ENCODE results near the gene RAD54L.
"Not testable (repeated sequence)": the region's sequence is repeated elsewhere in the genome, so short reads cannot be mapped to it uniquely, and the experiment has no call there.

The RAD54L gene

GRCh38 chr1:46238865-46239264 lies 8.7 kb upstream of the RAD54L start:
- in situ Hi-C loops (cut with HindIII; ENCODE audit: low sequenced_read_pairs) = not testable (repeated sequence)

DNA sequence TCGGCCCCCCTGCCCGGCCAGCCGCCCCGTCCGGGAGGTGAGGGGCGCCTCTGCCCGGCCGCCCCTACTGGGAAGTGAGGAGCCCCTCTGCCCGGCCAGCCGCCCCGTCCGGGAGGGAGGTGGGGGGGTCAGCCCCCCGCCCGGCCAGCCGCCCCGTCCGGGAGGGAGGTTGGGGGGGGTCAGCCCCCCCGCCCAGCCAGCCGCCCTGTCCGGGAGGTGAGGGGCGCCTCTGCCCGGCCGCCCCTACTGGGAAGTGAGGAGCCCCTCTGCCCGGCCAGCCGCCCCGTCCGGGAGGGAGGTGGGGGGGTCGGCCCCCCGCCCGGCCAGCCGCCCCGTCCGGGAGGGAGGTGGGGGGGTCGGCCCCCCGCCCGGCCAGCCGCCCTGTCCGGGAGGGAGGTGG lies 5.8 kb upstream of the RAD54L start:
- in situ Hi-C loops (cut with HindIII; ENCODE audit: low sequenced_read_pairs) = not testable (repeated sequence)

DNA sequence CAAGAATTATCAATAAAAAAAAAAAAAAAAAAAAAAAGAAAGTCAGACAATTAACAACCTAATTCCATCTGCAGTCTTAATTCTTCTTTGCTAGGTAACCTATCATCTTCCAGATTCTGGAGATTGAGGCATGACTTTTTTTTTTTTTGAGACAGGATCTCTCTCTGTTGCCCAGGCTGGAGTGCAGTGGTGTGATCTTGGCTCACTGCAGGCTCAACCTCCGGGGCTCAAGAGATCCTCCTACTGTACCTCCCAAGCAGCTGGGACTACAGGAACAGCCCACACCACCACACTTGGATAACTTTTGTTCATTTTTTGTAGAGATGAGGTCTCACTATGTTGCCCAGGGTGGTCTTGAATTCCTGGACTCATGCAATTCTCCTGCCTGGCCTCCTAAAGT lies 4.6 kb upstream of the RAD54L start:
- in situ Hi-C loops (cut with HindIII; ENCODE audit: low sequenced_read_pairs) = no loop called here

DNA sequence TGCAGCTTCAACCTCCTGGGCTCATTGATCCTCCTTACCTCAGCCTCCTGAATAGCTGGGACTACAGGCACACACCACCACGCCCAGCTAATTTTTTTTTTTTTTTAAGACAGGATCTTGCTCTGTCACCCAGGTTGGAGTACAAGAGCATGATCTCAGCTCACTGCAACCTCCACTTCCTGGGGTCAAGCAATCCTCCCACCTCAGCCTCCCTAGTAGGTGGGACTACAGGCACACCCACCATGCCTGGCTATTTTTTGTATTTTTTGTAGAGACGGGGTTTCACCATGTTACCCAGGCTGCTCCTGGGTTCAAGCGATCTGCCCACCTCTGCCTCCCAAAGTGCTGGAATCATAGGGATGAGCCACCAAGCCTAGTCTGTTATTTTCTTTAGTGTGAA lies 3.7 kb upstream of the RAD54L start:
- in situ Hi-C loops (cut with HindIII; ENCODE audit: low sequenced_read_pairs) = not testable (repeated sequence)

GRCh38 chr1:46244656-46245371 lies 2.7 kb upstream of the RAD54L start:
- in situ Hi-C loops (cut with HindIII; ENCODE audit: low sequenced_read_pairs) = no loop called here

DNA sequence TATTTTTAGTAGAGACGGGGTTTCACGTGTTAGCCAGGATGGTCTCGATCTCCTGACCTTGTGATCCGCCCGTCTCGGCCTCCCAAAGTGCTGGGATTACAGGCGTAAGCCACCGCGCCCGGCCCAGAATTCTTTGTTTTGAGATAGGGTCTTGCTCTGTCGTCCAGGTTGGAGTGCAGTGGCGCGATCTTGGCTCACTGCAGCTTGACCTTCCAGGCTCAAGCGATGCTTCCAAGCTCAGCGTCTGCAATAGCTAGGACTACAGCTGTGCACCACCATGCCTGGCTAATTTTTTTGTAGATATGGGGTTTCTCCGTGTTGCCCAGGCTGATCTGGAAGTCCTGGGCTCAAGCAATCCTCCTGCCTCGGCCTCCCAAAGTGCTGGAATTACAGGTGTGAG lies 1.4 kb upstream of the RAD54L start:
- in situ Hi-C loops (cut with HindIII; ENCODE audit: low sequenced_read_pairs) = not testable (repeated sequence)

GRCh38 chr1:46246548-46247435 lies 771 bp upstream of the RAD54L start:
- in situ Hi-C loops (cut with HindIII; ENCODE audit: low sequenced_read_pairs) = no loop called here

- in situ Hi-C loops (cut with HindIII; ENCODE audit: low sequenced_read_pairs) = no loop called here
Observed at GRCh38 chr1:46248122-46248920, 758 bp downstream of the RAD54L start.

DNA sequence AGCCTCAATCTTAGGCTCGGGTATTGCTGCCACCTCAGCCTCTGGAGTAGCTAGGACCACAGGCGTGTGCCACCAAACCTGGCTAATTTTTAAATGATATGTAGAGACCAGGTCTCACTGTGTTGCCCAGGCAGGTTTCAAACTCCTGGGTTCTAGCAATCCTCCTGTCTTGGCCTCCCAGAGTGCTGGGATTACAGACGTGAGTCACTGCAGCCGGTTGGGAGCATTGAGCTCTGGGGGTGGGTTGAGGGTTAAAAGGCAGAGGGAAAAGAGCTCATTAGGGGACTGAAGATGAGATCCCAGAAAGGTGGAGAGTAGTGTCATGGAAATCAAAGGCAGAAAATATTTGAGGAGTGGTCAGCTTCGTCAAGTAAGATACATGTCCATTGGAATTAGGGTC lies 7.1 kb downstream of the RAD54L start:
- in situ Hi-C loops (cut with HindIII; ENCODE audit: low sequenced_read_pairs) = no loop called here

- in situ Hi-C loops (cut with HindIII; ENCODE audit: low sequenced_read_pairs) = no loop called here
Observed at GRCh38 chr1:46256523-46256922, 9.0 kb downstream of the RAD54L start.

GRCh38 chr1:46262508-46262907 lies 14.9 kb downstream of the RAD54L start:
- in situ Hi-C loops (cut with HindIII; ENCODE audit: low sequenced_read_pairs) = loop anchor here (5.0 kb wide), 1 partner anchor 50 kb away; no protein-coding TSS in a partner anchor

DNA sequence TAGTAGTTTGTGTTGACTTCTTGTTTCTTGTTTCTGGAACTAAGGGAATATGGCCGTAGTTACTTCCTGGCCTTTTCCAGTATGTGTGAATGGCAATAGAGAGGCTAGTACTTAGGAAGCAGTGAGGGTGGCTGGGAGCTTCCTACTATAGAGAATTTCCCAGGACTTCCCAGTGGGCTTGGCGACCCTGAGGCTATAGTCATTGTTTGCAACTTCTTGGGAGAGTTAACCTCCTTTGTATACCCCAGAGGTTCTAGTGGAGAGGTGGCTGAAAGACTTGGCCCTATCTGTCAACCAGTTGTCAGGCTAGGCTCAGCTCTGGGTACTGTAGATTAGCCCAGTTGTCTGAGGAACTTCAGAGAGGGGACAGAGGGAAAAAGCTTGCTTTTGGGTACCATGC lies 15.6 kb downstream of the RAD54L start:
- in situ Hi-C loops (cut with HindIII; ENCODE audit: low sequenced_read_pairs) = loop anchor here (5.0 kb wide), 1 partner anchor 51 kb away; no protein-coding TSS in a partner anchor

DNA sequence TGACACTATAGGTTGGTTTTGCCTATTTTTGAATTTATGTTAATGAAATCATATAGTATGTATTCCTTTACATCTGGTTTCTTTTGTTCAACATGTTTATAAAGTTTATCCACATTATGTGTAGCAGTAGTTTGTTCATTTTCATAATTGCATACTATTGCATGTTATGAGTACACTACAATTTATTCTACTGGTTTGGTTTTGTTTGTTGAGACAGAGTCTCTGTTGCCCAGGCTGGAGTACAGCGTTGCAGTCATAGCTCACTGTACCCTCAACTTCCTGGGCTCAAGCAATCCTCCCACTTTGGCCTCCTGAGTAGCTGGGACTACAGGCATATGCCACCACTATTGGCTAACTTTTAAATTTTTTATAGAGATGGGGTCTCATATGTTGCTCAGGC lies 21.0 kb downstream of the RAD54L start:
- in situ Hi-C loops (cut with HindIII; ENCODE audit: low sequenced_read_pairs) = no loop called here

DNA sequence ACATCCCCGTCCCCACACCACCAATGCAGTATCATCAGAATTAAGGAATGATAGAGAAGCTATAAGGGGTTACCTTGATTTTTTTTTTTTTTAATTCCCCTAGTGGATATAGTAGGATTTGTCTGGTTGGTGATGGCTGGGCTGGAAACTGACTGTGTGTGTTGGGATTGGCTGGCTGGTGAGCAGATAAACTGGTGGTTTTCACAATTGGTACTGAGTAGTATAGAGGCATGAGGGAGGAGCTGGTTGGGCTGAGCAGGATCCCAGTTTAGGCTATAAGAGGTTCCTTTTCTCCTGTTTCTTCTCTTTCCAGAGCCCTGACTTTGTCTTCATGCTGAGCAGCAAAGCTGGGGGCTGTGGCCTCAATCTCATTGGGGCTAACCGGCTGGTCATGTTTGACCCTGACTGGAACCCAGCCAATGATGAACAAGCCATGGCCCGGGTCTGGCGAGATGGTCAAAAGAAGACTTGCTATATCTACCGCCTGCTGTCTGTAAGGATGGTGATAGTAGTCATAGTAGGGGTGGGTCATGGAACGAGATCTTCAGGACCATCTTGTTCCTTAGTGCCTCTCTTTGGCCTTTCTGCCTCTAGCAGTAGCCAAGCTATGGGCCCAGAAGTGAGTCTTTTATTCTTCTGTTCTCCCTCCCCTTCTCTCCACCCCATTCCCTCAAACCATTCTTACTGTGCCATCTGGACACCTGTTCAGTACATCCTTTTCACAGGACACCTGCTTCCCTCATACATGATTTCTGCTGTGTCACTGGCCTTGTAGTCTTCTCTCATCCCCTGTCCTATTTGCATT lies 26.9 kb downstream of the RAD54L start:
- in situ Hi-C loops (cut with HindIII; ENCODE audit: low sequenced_read_pairs) = no loop called here

GRCh38 chr1:46275030-46275337 lies 27.4 kb downstream of the RAD54L start:
- in situ Hi-C loops (cut with HindIII; ENCODE audit: low sequenced_read_pairs) = no loop called here

GRCh38 chr1:46277658-46278373 lies 30.3 kb downstream of the RAD54L start:
- in situ Hi-C loops (cut with HindIII; ENCODE audit: low sequenced_read_pairs) = no loop called here

DNA sequence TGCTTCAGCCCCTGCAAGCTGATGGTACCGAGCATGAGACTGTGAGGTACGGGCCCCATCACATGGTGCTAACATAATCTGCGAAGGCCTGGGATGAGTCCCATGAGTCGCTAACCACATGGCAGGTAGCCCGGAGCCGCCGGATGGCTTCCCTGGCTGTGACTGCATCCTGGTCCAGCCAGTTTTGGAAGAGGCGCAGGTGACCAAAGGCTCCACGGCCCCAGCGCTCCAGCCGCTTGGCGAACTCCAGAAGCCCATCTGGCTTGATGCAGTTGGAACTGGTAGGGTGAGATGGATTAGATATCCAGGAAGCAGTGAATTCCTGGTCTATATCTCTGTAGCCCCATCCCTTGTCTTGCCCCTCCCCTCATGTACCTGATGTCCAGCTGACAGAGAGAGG lies 31.2 kb downstream of the RAD54L start:
- in situ Hi-C loops (cut with HindIII; ENCODE audit: low sequenced_read_pairs) = no loop called here

DNA sequence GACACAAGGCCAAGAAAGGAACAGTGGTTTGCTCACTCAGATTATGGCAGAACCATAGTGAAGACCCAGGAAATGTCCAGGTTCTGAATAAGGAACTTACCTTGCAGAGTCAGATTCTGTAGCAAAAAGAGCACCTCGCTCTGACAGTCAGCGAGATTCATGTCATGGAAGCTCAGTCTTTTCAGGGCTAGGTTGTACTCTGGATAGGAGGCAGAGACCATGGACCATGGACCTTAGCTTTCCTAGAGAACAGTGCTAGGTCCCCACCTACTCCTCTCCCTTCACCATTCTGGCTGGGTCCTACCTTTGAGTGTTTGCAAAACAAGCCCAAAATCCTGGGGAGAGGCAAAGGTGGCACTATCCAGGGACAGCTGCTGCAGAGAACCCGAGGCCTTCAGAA lies 32.5 kb downstream of the RAD54L start:
- in situ Hi-C loops (cut with HindIII; ENCODE audit: low sequenced_read_pairs) = no loop called here

- in situ Hi-C loops (cut with HindIII; ENCODE audit: low sequenced_read_pairs) = no loop called here
Observed at GRCh38 chr1:46281021-46281420, 33.5 kb downstream of the RAD54L start.

- in situ Hi-C loops (cut with HindIII; ENCODE audit: low sequenced_read_pairs) = no loop called here
Observed at GRCh38 chr1:46284058-46284457, 36.5 kb downstream of the RAD54L start.

Measured in endothelial cell of hepatic sinusoid (primary cell).